Activated CD4-positive, alpha-beta memory T cell treated with anti-CD3 and anti-CD28 coated beads, Interleukin-2, amount 10 ng/mL, durations not matched to agents 7 days and 5 days (primary cell): ENCODE data around the gene PRRT2. TPM values are rescaled to one million over a fixed set of nuclear protein-coding genes. Genes with fewer than 3 reads are reported as not detected.

Experiments
- CTCF ChIA-PET: fragments of 350-600 bp; sonication (Branson Sonifier 250); formaldehyde crosslinking; loops from one replicate; lab custom pipeline; 2021; ENCODE audit warnings: antibody characterized with exemption, inconsistent platforms; lab: Charles Lee
- POLR2A ChIA-PET: fragments of 350-600 bp; sonication (Branson Sonifier 250); formaldehyde crosslinking; loops from one replicate; lab custom pipeline; 2021; ENCODE audit warnings: antibody characterized with exemption; lab: Charles Lee
- DNase-seq: peaks from one replicate; pipeline ENCODE4 v3.0.0-alpha.2; 2020
- H3K27ac Mint-ChIP-seq: one replicate; pipeline ENCODE4 v1.8.0; 2021; ENCODE audit warnings: mild to moderate bottlenecking, mixed read lengths
- H3K27me3 Mint-ChIP-seq: one replicate; pipeline ENCODE4 v1.8.0; 2021; ENCODE audit warnings: mixed read lengths
- H3K36me3 Mint-ChIP-seq: one replicate; pipeline ENCODE4 v1.8.0; 2021; ENCODE audit warnings: low read depth, mixed read lengths
- H3K4me1 Mint-ChIP-seq: one replicate; pipeline ENCODE4 v1.8.0; 2021; ENCODE audit warnings: mixed read lengths
- H3K4me3 Mint-ChIP-seq: one replicate; pipeline ENCODE4 v1.8.0; 2021; ENCODE audit warnings: mild to moderate bottlenecking, mixed read lengths
- H3K9me3 Mint-ChIP-seq: one replicate; pipeline ENCODE4 v1.8.0; 2021; ENCODE audit warnings: mixed read lengths
- total RNA-seq, 2 experiments: library from RNA; stranded (reverse); gene quantifications; one replicate each; pipeline ENCODE4 v1.2.3, GENCODE V29; 2021

PRRT2 gene
- total RNA-seq, 2 experiments from 2014 or later = 0.91 to 1.0 TPM

- ChIA-PET CTCF (interaction anchor here (0.5 to 8.1 kb wide), 39 partner anchors 8 to 794 kb away, joined by 3 to 86 read pairs (median 5); partner anchors contain the start of genes ALDOA, C16orf54, CDIPT and HIRIP3), POLR2A (interaction anchor here (0.9 to 10.3 kb wide), 13 partner anchors 10 to 367 kb away, joined by 3 to 206 read pairs (median 4); partner anchors contain the start of genes C16orf54, CORO1A, KCTD13 and KIF22)
- peaks cover 11% of the 10 kb centered on the region for H3K27me3 Mint-ChIP-seq
- peak within 1 kb of the TSS; percentile 94 for H3K4me3 Mint-ChIP-seq
- H3K36me3 Mint-ChIP-seq = peaks cover 44% of the 10 kb centered on the region
- peak within 1 kb of the TSS; percentile 94 for H3K27ac Mint-ChIP-seq
- DNase-seq = peak; percentile 99
- H3K4me1 Mint-ChIP-seq = peaks cover 72% of the 10 kb centered on the region
- H3K9me3 Mint-ChIP-seq = no peaks in the 10 kb centered on the region
These were observed 4.0 kb downstream of the PRRT2 start, which contains the start of gene PAGR1 for GRCh38 chr16:29815793-29816693. PAGR1 (plus strand) TSS chr16:29816152; CDS start chr16:29816526, 374 bp downstream.

- Mint-ChIP-seq H3K4me1 (peaks cover 67% of the 10 kb centered on the region), H3K27me3 (peaks cover 7% of the 10 kb centered on the region), H3K27ac (peak overlapping the region; percentile 94), H3K4me3 (peak overlapping the region; percentile 94), H3K36me3 (peaks cover 46% of the 10 kb centered on the region), H3K9me3 (no peaks in the 10 kb centered on the region)
- DNase-seq = peak; percentile 74
- POLR2A ChIA-PET = interaction anchor here (1.2 to 10.3 kb wide), 9 partner anchors 10 to 145 kb away, joined by 3 to 206 read pairs (median 14); partner anchors contain the start of genes C16orf54, KIF22, MAZ and TMEM219
- CTCF ChIA-PET = interaction anchor here (0.7 to 8.1 kb wide), 21 partner anchors 8 to 794 kb away, joined by 3 to 86 read pairs (median 6); partner anchors contain the start of genes ALDOA, HIRIP3, INO80E and KIF22
These were observed 4.9 kb downstream of the PRRT2 start for GRCh38 chr16:29816694-29817441.

- Mint-ChIP-seq H3K9me3 (no peaks in the 10 kb centered on the region), H3K36me3 (peaks cover 48% of the 10 kb centered on the region), H3K4me1 (peaks cover 67% of the 10 kb centered on the region), H3K4me3 (peak overlapping the region; percentile 74), H3K27me3 (no peaks in the 10 kb centered on the region), H3K27ac (peak overlapping the region; percentile 78)
- no peak for DNase-seq
- CTCF ChIA-PET = interaction anchor here (0.7 to 8.1 kb wide), 9 partner anchors 9 to 122 kb away, joined by 3 to 86 read pairs (median 5); partner anchors contain the start of genes KIF22 and MAZ
- POLR2A ChIA-PET = interaction anchor here (1.0 to 10.3 kb wide), 6 partner anchors 9 to 236 kb away, joined by 3 to 206 read pairs (median 16); partner anchors contain the start of genes C16orf54, KIF22 and MAZ
These were observed 6.1 kb downstream of the PRRT2 start for GRCh38 chr16:29818082-29818481.

GRCh38 chr16:29819506-29819905, 7.5 kb downstream of the PRRT2 start:
- no peaks in the 10 kb centered on the region for H3K9me3 Mint-ChIP-seq
- POLR2A ChIA-PET = interaction anchor here (0.8 to 10.3 kb wide), 9 partner anchors 15 to 175 kb away, joined by 3 to 206 read pairs (median 6); partner anchors contain the start of genes C16orf54, CDIPT, HIRIP3 and KIF22

GRCh38 chr16:29820271-29820701, 8.3 kb downstream of the PRRT2 start, which contains the start of gene MVP:
MVP (plus strand) TSS chr16:29820462; CDS start chr16:29830550, 10,088 bp downstream.
- ChIA-PET POLR2A (interaction anchor here (0.8 to 10.3 kb wide), 18 partner anchors 9 to 203 kb away, joined by 3 to 206 read pairs (median 4); partner anchors contain the start of genes C16orf54, C16orf92, CDIPT and HIRIP3), CTCF (interaction anchor here (0.8 to 8.1 kb wide), 9 partner anchors 9 to 212 kb away, joined by 3 to 86 read pairs (median 5); partner anchors contain the start of genes KIF22 and MAZ)
- no peaks in the 10 kb centered on the region for H3K9me3 Mint-ChIP-seq
- peak; percentile 70 for DNase-seq
- peak within 1 kb of the TSS; percentile 98 for H3K4me3 Mint-ChIP-seq
- peak within 1 kb of the TSS; percentile 94 for H3K27ac Mint-ChIP-seq
- no peaks in the 10 kb centered on the region for H3K27me3 Mint-ChIP-seq
- peaks cover 71% of the 10 kb centered on the region for H3K4me1 Mint-ChIP-seq
- H3K36me3 Mint-ChIP-seq = peaks cover 56% of the 10 kb centered on the region

More at GRCh38 chr16:29819506-29819905, 7.5 kb downstream of the PRRT2 start:
- H3K27me3 Mint-ChIP-seq = no peaks in the 10 kb centered on the region
- CTCF ChIA-PET = interaction anchor here (0.5 to 8.1 kb wide), 11 partner anchors 9 to 225 kb away, joined by 3 to 86 read pairs (median 3); partner anchors contain the start of gene MAZ
- H3K4me3 Mint-ChIP-seq = peak overlapping the region; percentile 98
- peaks cover 71% of the 10 kb centered on the region for H3K4me1 Mint-ChIP-seq
- H3K36me3 Mint-ChIP-seq = peaks cover 48% of the 10 kb centered on the region
- peak overlapping the region; percentile 94 for H3K27ac Mint-ChIP-seq
- no peak for DNase-seq

- H3K9me3 Mint-ChIP-seq = no peaks in the 10 kb centered on the region
- no peaks in the 10 kb centered on the region for H3K27me3 Mint-ChIP-seq
- H3K4me3 Mint-ChIP-seq = peak overlapping the region; percentile 98
- ChIA-PET CTCF (interaction anchor here (0.9 to 8.1 kb wide), 9 partner anchors 8 to 234 kb away, joined by 3 to 86 read pairs (median 5); partner anchors contain the start of genes KIF22 and MAZ), POLR2A (interaction anchor here (0.7 to 10.3 kb wide), 18 partner anchors 10 to 202 kb away, joined by 3 to 206 read pairs (median 4); partner anchors contain the start of genes C16orf54, C16orf92, CDIPT and HIRIP3)
- peaks cover 73% of the 10 kb centered on the region for H3K4me1 Mint-ChIP-seq
- DNase-seq = peak; percentile 67
- peak overlapping the region; percentile 94 for H3K27ac Mint-ChIP-seq
- peaks cover 55% of the 10 kb centered on the region for H3K36me3 Mint-ChIP-seq
These were observed 9.0 kb downstream of the PRRT2 start for GRCh38 chr16:29820730-29821642.

- H3K27me3 Mint-ChIP-seq = no peaks in the 10 kb centered on the region
- peak overlapping the region; percentile 94 for H3K27ac Mint-ChIP-seq
- POLR2A ChIA-PET = interaction anchor here (1.3 to 10.3 kb wide), 6 partner anchors 10 to 173 kb away, joined by 3 to 206 read pairs (median 6); partner anchors contain the start of genes HIRIP3, MAZ and TAOK2
- H3K4me3 Mint-ChIP-seq = peak overlapping the region; percentile 98
- peaks cover 53% of the 10 kb centered on the region for H3K36me3 Mint-ChIP-seq
- H3K4me1 Mint-ChIP-seq = peaks cover 78% of the 10 kb centered on the region
- no peaks in the 10 kb centered on the region for H3K9me3 Mint-ChIP-seq
- no peak for DNase-seq
- CTCF ChIA-PET = interaction anchor here (0.6 to 8.1 kb wide), 7 partner anchors 14 to 234 kb away, joined by 3 to 86 read pairs (median 12); partner anchors contain the start of genes KIF22 and MAZ
These were observed 9.7 kb downstream of the PRRT2 start for GRCh38 chr16:29821643-29822115.

GRCh38 chr16:29824589-29825144, 12.7 kb downstream of the PRRT2 start:
- POLR2A ChIA-PET = interaction anchor here (0.7 to 3.2 kb wide), 5 partner anchors 9 to 133 kb away, joined by 3 to 17 read pairs (median 7); partner anchors contain the start of genes KIF22, MAZ and PAGR1
- Mint-ChIP-seq H3K9me3 (no peaks in the 10 kb centered on the region), H3K36me3 (peaks cover 38% of the 10 kb centered on the region), H3K27me3 (no peaks in the 10 kb centered on the region), H3K4me3 (peak overlapping the region; percentile 27), H3K4me1 (peaks cover 68% of the 10 kb centered on the region), H3K27ac (peak overlapping the region; percentile 70)
- DNase-seq = no peak
- CTCF ChIA-PET = interaction anchor here (1.2 to 1.3 kb wide), 2 partner anchors 8 to 23 kb away, joined by 5 to 8 read pairs; partner anchors contain the start of gene PAGR1

- no peaks in the 10 kb centered on the region for H3K27me3 Mint-ChIP-seq
- no peaks in the 10 kb centered on the region for H3K9me3 Mint-ChIP-seq
- peak; percentile 49 for DNase-seq
- H3K4me1 Mint-ChIP-seq = peaks cover 63% of the 10 kb centered on the region
- H3K27ac Mint-ChIP-seq = peak overlapping the region; percentile 70
- H3K36me3 Mint-ChIP-seq = peaks cover 36% of the 10 kb centered on the region
- ChIA-PET CTCF (interaction anchor here (0.7 to 3.4 kb wide), 7 partner anchors 8 to 230 kb away, joined by 3 to 12 read pairs (median 5); partner anchors contain the start of gene PAGR1), POLR2A (interaction anchor here (0.8 to 3.3 kb wide), 9 partner anchors 9 to 126 kb away, joined by 3 to 17 read pairs (median 4); partner anchors contain the start of genes KCTD13, KIF22, MAZ and PAGR1)
- peak overlapping the region; percentile 27 for H3K4me3 Mint-ChIP-seq
These were observed 13.4 kb downstream of the PRRT2 start for GRCh38 chr16:29825145-29826044.
